HepG2 (cell line): ENCODE measurements around the gene SEPTIN12. TPM values are rescaled to one million over a fixed set of nuclear protein-coding genes. Genes with fewer than 3 reads are reported as not detected.

Source experiments
- ATAC-seq: fragments of 200-7000 bp; cut with Tn5 transposase; 3 replicates; pipeline ENCODE4 v1.9.1; 2020; ENCODE audit warnings: mild to moderate bottlenecking, moderate library complexity
- BruUV-seq: library from RNA; stranded (reverse); fragments of 400-500 nt; replicated peaks from 2 replicates; lab custom pipeline; 2021; lab: Mats Ljungman, UMichigan
- CTCF ChIA-PET: fragments of 300-600 bp; formaldehyde crosslinking; extraction: SDS; loops from one replicate; lab custom pipeline; 2021; ENCODE audit warnings: low total read pairs, inconsistent platforms, low intra/inter-chr PET ratio; lab: Yijun Ruan, JAX
- POLR2A ChIA-PET: fragments of 350-600 bp; sonication (Branson Sonifier 250); formaldehyde crosslinking; loops from one replicate; lab custom pipeline; 2020; ENCODE audit warnings: antibody characterized with exemption, inconsistent platforms; lab: Yijun Ruan, JAX
- DNase-seq: peaks from one replicate; pipeline ENCODE4 v3.0.0-alpha.2; 2015; ENCODE audit warnings: low spot score
- FAIRE-seq: peaks from 3 replicates; lab custom pipeline; 2011; peaks lifted over from hg19 to GRCh38; lab: Jason Lieb, UNC
- H2AFZ ChIP-seq: one replicate; pipeline ENCODE4 v1.6.1; 2011; ENCODE audit warnings: low read length, inconsistent platforms
- H3K27ac ChIP-seq: fragments of 300-600 bp; 3 replicates; pipeline ENCODE4 v1.8.0; 2011; ENCODE audit warnings: mixed run types, mild to moderate bottlenecking, mixed read lengths, low read length, inconsistent platforms; ENCODE audit not compliant: insufficient read depth; ENCODE audit errors: extremely low read length
- H3K27me3 ChIP-seq, 2 experiments: fragments of 200-600 bp in 1 of 2; 2 replicates in 1 of 2; 3 replicates in 1 of 2; pipeline versions ENCODE4 v1.6.0 to v1.8.0; 2011; ENCODE audit warnings: low read length in 2 of 2, mild to moderate bottlenecking in 2 of 2, moderate library complexity in 2 of 2, inconsistent platforms in 1 of 2; ENCODE audit not compliant: insufficient read depth in 2 of 2, control insufficient read depth in 1 of 2
- H3K36me3 ChIP-seq, 2 experiments: fragments of 200-600 bp in 1 of 2; replicated peaks in 1 of 2; 2 replicates in 1 of 2; 3 replicates in 1 of 2; pipeline versions ENCODE4 v1.5.1 to v1.8.0; 2011; ENCODE audit warnings: low read length in 2 of 2, inconsistent platforms in 1 of 2; ENCODE audit not compliant: insufficient read depth in 2 of 2, control insufficient read depth in 1 of 2
- H3K4me1 ChIP-seq: 2 replicates; pipeline ENCODE4 v1.5.1; 2012; ENCODE audit warnings: low read length, inconsistent platforms; ENCODE audit not compliant: insufficient read depth
- H3K4me2 ChIP-seq: 2 replicates; pipeline ENCODE4 v1.6.0; 2011; ENCODE audit warnings: low read depth, low read length, inconsistent platforms
- H3K4me3 ChIP-seq, 3 experiments: fragments of 200-600 bp in 1 of 3; sonication (generic), shearing (Covaris generic) in 1 of 3; replicated peaks in 1 of 3; 2 replicates each; pipeline ENCODE4 v1.5.1; 2011 to 2016; ENCODE audit warnings: low read length in 3 of 3, inconsistent platforms in 2 of 3, low read depth in 2 of 3, mild to moderate bottlenecking in 2 of 3, control low read depth in 1 of 3, mixed read lengths in 1 of 3; ENCODE audit not compliant: insufficient read depth in 1 of 3
- H3K79me2 ChIP-seq: one replicate; pipeline ENCODE4 v1.6.1; 2011; ENCODE audit warnings: low read length, inconsistent platforms; ENCODE audit not compliant: insufficient read depth
- H3K9ac ChIP-seq: 2 replicates; pipeline ENCODE4 v1.6.0; 2011; ENCODE audit warnings: mild to moderate bottlenecking, low read depth, low read length, inconsistent platforms; ENCODE audit not compliant: insufficient read depth
- H3K9me3 ChIP-seq: 2 replicates; pipeline ENCODE4 v1.5.1; 2012; ENCODE audit warnings: mild to moderate bottlenecking, low read length
- H4K20me1 ChIP-seq: 2 replicates; pipeline ENCODE4 v1.6.0; 2011; ENCODE audit warnings: inconsistent platforms, mild to moderate bottlenecking, low read length, moderate library complexity; ENCODE audit not compliant: insufficient read depth
- ETV5 ChIP-seq: IDR thresholded peaks from 2 replicates; pipeline ENCODE4 v1.6.1; 2018; ENCODE audit warnings: missing biosample characterization, missing genetic modification reagents, inconsistent platforms, borderline replicate concordance
- GFI1 ChIP-seq: sonication (generic); formaldehyde crosslinking; IDR thresholded peaks from 2 replicates; pipeline ENCODE4 v1.5.0; 2020; ENCODE audit warnings: missing genetic modification reagents, mild to moderate bottlenecking, borderline replicate concordance
- GLMP ChIP-seq: sonication (generic); formaldehyde crosslinking; IDR thresholded peaks from 2 replicates; pipeline ENCODE4 v1.9.0; 2021; ENCODE audit warnings: missing genetic modification reagents, mild to moderate bottlenecking, borderline replicate concordance
- PRPF4 ChIP-seq: fragments of 200-400 bp; formaldehyde crosslinking; IDR thresholded peaks from 2 replicates; pipeline ENCODE4 v1.6.1; 2016; ENCODE audit warnings: low read length, low read depth; ENCODE audit not compliant: poor library complexity, severe bottlenecking
- ZNF142 ChIP-seq: sonication (generic); formaldehyde crosslinking; IDR thresholded peaks from 2 replicates; pipeline ENCODE4 v1.4.0; 2020; ENCODE audit warnings: missing genetic modification reagents
- ZNF678 ChIP-seq: sonication (generic); formaldehyde crosslinking; IDR thresholded peaks from 2 replicates; pipeline ENCODE4 v1.4.0; 2020; ENCODE audit warnings: mild to moderate bottlenecking, missing genetic modification reagents
- ZNF816 ChIP-seq: sonication (generic); formaldehyde crosslinking; IDR thresholded peaks from 2 replicates; pipeline ENCODE4 v1.8.0; 2022; ENCODE audit warnings: missing genetic modification reagents, mild to moderate bottlenecking, borderline replicate concordance
- ZNF839 ChIP-seq: sonication (generic); formaldehyde crosslinking; IDR thresholded peaks from 2 replicates; pipeline ENCODE4 v1.4.0; 2020; ENCODE audit warnings: missing genetic modification reagents, mild to moderate bottlenecking, borderline replicate concordance
- WGBS: methylation state at CpG from one replicate; pipeline ENCODE4 v1.1.6; 2017; ENCODE audit warnings: low lambda C conversion rate; 5-methylcytosine and 5-hydroxymethylcytosine counted together
- in situ Hi-C: cut with HindIII; loops from 2 replicates; pipeline ENCODE4 v1.10.0; 2017; ENCODE audit warnings: low pct_unique_long_range_greater_than_20kb; ENCODE audit not compliant: extremely low pct_ligation_motif_present
- intact Hi-C: fragments of 100-400 bp; cut with micrococcal nuclease; formaldehyde crosslinking; loops from one replicate; pipeline ENCODE4 v1.10.0; 2022; ENCODE audit not compliant: unreplicated experiment
- polyA plus RNA-seq, 8 experiments: library from polyadenylated mRNA; depleted of rRNA in 3 of 8; stranded (reverse) in 7 of 8; unstranded in 1 of 8; fragments of >200 nt; fragmentation: Illumina TruSeq in 4 of 8; extraction: Trizol in 4 of 8; gene quantifications; 2 replicates each; pipeline versions ENCODE4 v1.2.1 to v1.2.3, GENCODE V29; 2011 to 2016; ENCODE audit warnings: low read depth in 4 of 8, missing spikeins in 1 of 8, mixed read lengths in 1 of 8; ENCODE audit not compliant: insufficient read depth in 1 of 8
- total RNA-seq, 5 experiments: library from RNA; depleted of rRNA; stranded (reverse); fragments of >200 nt; fragmentation: Illumina TruSeq; extraction: Trizol; gene quantifications; 2 replicates each; pipeline ENCODE4 v1.2.3, GENCODE V29; 2016; ENCODE audit warnings: low read depth in 1 of 5
- TF ChIP-seq, protein P1 (sequence below): sonication (generic); formaldehyde crosslinking; IDR thresholded peaks from 2 replicates; pipeline ENCODE4 v1.4.0; 2020; ENCODE audit warnings: mild to moderate bottlenecking, missing genetic modification reagents
- TF ChIP-seq, protein P2 (sequence below): sonication (generic); formaldehyde crosslinking; IDR thresholded peaks from 2 replicates; pipeline ENCODE4 v1.5.1; 2020; ENCODE audit warnings: mild to moderate bottlenecking, missing genetic modification reagents, moderate library complexity
- TF ChIP-seq, protein P3 (sequence below), 2 experiments: sonication (generic) in 1 of 2; formaldehyde crosslinking in 1 of 2; IDR thresholded peaks; 2 replicates each; pipeline versions ENCODE4 v1.4.0 to v1.6.1; 2018 to 2020; ENCODE audit warnings: missing genetic modification reagents in 2 of 2, borderline replicate concordance in 1 of 2, low read depth in 1 of 2, mild to moderate bottlenecking in 1 of 2, missing biosample characterization in 1 of 2

Gene SEPTIN12
- total and polyA plus RNA-seq, 2 of the 13 experiments (the other 11 are each of a cell fraction or from before 2014, with no cell fraction given): 0.22 TPM; not detected in 1

DNA sequence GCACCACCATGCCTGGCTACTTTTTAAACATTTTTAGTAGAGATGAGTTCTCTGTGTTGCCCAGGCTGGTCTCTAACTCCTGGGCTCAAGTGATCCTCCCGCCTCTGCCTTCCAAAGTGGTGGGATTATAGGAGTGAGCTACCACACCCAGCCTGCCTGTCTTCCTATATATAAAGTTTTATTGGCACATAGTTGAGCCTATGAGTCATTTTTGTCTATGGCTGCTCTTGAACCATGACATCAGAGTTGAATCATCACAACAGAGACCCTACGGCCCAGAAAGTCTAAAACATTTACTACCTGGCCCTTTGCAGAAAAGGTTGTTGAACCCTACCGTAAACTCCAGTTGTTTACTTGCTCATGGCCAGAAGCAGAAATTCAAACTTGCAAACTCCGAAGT is 7.9 kb downstream of the SEPTIN12 start (continued):
- TF ChIP-seq ETV5: no peak
- TF ChIP-seq, protein P1, sequence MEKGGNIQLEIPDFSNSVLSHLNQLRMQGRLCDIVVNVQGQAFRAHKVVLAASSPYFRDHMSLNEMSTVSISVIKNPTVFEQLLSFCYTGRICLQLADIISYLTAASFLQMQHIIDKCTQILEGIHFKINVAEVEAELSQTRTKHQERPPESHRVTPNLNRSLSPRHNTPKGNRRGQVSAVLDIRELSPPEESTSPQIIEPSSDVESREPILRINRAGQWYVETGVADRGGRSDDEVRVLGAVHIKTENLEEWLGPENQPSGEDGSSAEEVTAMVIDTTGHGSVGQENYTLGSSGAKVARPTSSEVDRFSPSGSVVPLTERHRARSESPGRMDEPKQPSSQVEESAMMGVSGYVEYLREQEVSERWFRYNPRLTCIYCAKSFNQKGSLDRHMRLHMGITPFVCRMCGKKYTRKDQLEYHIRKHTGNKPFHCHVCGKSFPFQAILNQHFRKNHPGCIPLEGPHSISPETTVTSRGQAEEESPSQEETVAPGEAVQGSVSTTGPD (CRISPR knock-in tag): no peak

DNA sequence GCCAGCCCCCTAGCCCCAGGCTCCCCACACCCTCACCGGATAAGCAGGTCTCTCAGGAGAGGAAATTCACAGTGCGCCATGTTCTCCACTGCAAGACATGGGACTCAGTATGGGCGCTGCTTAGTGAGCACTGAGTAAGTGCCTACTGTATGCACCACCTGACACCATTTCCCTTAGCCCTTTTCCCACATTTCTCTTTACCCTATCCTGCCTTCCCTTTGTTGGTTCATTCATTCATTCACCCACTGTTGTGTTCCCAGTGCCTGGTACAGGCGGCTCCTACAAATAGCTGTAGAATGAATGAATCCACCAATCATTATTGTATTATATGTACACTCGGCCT is 10.1 kb downstream of the SEPTIN12 start:
- Histone ChIP-seq H3K36me3 (no peaks in the 10 kb centered on the region), H3K27me3 (no peaks in the 10 kb centered on the region), H3K4me2 (no peak overlapping the region), H3K27ac (no peak overlapping the region), H2AFZ (no peak overlapping the region), H3K79me2 (no peaks in the 10 kb centered on the region), H3K4me3 (no peak overlapping the region), H3K9ac (no peak overlapping the region), H3K9me3 (no peaks in the 10 kb centered on the region), H4K20me1 (no peaks in the 10 kb centered on the region), H3K4me1 (peaks cover 44% of the 10 kb centered on the region)
- in situ Hi-C loops (no loop called here), intact Hi-C loops (no loop called here)
- ATAC-seq: no peak
- WGBS: 58% methylated on average over 3 of the region's 5 CpGs
- DNase-seq: no peak
- no peak for FAIRE-seq
- no TSS peak for BruUV-seq
- ChIA-PET POLR2A (no interaction called here), CTCF (no interaction called here)
- TF ChIP-seq ZNF678 (no peak), PRPF4 (no peak), GFI1 (no peak), ZNF142 (no peak), ZNF816 (CRISPR knock-in tag) (no peak), ZNF839 (CRISPR knock-in tag) (no peak), GLMP (no peak)
- TF ChIP-seq, protein P2, sequence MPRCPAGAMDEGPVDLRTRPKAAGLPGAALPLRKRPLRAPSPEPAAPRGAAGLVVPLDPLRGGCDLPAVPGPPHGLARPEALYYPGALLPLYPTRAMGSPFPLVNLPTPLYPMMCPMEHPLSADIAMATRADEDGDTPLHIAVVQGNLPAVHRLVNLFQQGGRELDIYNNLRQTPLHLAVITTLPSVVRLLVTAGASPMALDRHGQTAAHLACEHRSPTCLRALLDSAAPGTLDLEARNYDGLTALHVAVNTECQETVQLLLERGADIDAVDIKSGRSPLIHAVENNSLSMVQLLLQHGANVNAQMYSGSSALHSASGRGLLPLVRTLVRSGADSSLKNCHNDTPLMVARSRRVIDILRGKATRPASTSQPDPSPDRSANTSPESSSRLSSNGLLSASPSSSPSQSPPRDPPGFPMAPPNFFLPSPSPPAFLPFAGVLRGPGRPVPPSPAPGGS (CRISPR knock-in tag): no peak
- TF ChIP-seq, protein P3, sequence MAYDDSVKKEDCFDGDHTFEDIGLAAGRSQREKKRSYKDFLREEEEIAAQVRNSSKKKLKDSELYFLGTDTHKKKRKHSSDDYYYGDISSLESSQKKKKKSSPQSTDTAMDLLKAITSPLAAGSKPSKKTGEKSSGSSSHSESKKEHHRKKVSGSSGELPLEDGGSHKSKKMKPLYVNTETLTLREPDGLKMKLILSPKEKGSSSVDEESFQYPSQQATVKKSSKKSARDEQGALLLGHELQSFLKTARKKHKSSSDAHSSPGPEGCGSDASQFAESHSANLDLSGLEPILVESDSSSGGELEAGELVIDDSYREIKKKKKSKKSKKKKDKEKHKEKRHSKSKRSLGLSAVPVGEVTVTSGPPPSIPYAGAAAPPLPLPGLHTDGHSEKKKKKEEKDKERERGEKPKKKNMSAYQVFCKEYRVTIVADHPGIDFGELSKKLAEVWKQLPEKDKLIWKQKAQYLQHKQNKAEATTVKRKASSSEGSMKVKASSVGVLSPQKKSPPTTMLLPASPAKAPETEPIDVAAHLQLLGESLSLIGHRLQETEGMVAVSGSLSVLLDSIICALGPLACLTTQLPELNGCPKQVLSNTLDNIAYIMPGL (CRISPR knock-in tag; IDR thresholded peaks at IDR 0.05; ENCODE audit: borderline replicate concordance in 1 of 2, low read depth in 1 of 2): no peak
